ENCODE data around the gene PXDN.
"Not testable (repeated sequence)": the region's sequence is repeated elsewhere in the genome, so short reads cannot be mapped to it uniquely, and the experiment has no call there.

Gene PXDN

DNA sequence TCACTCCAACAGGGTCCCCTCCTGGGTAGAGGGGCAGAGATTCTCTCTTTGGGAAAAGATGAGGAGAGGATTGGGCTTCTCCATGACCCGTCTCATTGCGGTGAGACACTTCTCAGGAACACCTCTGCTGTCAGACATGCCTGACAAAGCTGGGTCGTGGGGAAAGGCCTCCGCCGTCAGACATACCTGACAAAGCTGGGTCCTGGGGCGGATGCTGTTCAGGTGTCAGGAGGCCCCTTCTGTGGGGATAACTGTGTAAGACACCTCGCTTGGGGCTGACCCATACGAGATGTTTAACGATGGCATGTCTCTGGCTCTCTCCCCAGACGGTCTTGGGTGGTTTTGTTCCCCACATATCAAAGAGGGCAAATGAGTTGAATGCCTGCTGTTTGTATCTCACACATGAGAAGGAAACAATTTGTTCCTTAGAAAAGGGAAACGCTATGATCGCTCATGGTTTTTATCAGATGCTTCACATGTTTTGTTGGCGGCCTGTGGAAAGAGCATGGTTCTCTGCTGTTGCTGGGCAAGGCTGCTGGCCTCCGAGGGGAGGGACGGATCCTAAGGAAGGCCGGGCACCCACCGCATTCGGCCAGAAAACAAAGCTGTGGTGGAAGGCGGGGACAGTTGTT lies 40.8 kb upstream of the PXDN start:
- Histone ChIP-seq H3K9me3 (ENCODE audit: severe bottlenecking) (no peaks in the 10 kb centered on the region), H3K27ac (no peak overlapping the region), H3K27me3 (ENCODE audit: insufficient read depth, low read depth, severe bottlenecking) (no peaks in the 10 kb centered on the region), H3K4me3 (ENCODE audit: low read depth, low read length) (no peak overlapping the region), H3K36me3 (no peaks in the 10 kb centered on the region)
- no peak for DNase-seq
- TF ChIP-seq, protein P1, sequence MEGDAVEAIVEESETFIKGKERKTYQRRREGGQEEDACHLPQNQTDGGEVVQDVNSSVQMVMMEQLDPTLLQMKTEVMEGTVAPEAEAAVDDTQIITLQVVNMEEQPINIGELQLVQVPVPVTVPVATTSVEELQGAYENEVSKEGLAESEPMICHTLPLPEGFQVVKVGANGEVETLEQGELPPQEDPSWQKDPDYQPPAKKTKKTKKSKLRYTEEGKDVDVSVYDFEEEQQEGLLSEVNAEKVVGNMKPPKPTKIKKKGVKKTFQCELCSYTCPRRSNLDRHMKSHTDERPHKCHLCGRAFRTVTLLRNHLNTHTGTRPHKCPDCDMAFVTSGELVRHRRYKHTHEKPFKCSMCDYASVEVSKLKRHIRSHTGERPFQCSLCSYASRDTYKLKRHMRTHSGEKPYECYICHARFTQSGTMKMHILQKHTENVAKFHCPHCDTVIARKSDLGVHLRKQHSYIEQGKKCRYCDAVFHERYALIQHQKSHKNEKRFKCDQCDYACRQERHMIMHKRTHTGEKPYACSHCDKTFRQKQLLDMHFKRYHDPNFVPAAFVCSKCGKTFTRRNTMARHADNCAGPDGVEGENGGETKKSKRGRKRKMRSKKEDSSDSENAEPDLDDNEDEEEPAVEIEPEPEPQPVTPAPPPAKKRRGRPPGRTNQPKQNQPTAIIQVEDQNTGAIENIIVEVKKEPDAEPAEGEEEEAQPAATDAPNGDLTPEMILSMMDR (IDR thresholded peaks at IDR 0.05; ENCODE audit: low read depth, low read length) = no peak

DNA sequence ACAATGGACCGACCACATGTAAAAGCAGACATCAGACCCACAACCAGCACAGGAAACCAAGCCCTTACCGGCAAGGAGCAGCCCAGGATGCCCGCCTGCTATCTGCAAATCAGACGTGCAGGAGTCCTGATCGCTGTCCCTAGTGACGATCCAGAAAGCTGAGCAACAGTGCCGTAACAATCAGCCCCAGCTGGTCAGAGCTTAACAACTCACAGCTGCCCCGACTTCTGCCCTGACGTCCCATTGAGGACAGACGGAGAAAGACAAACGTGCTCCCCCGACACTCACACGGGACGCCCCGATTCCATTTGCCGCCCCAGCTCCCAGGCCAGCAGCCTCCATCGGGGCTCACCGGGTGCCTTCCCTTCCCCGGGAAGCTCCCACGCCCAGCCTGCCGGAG lies 39.8 kb upstream of the PXDN start:
- H3K27me3 ChIP-seq (ENCODE audit: insufficient read depth, low read depth, severe bottlenecking) = no peaks in the 10 kb centered on the region
- H3K36me3 ChIP-seq = no peaks in the 10 kb centered on the region
- no peaks in the 10 kb centered on the region for H3K9me3 ChIP-seq (ENCODE audit: severe bottlenecking)
- no peak overlapping the region for H3K4me3 ChIP-seq (ENCODE audit: low read depth, low read length)
- DNase-seq = peak; percentile 61
- TF ChIP-seq, protein P1 (IDR thresholded peaks at IDR 0.05; ENCODE audit: low read depth, low read length) = no peak
- no peak overlapping the region for H3K27ac ChIP-seq

DNA sequence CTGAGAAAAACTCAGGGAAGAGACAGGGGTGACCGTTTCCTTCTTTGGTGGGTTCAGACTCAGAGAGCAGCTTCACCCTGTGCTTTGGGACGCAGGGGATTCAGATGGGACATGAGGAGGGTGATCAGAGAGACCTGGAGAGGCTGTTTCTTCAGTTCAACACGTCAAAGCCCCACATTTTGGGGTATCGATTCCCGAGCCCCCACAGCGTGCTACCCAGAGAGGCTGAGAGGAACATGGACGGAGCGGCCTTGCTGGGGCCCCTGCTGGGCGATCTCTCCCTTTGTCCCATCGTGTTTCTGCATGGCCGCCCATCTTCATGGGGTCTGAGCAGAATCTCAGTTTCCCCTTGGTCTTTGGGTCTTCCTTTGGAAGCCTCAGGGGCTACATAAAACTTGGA lies 38.2 kb upstream of the PXDN start:
- TF ChIP-seq, protein P1 (IDR thresholded peaks at IDR 0.05; ENCODE audit: low read depth, low read length) = no peak
- no peak overlapping the region for H3K27ac ChIP-seq
- no peaks in the 10 kb centered on the region for H3K9me3 ChIP-seq (ENCODE audit: severe bottlenecking)
- DNase-seq = no peak
- no peaks in the 10 kb centered on the region for H3K27me3 ChIP-seq (ENCODE audit: insufficient read depth, low read depth, severe bottlenecking)
- no peaks in the 10 kb centered on the region for H3K36me3 ChIP-seq
- H3K4me3 ChIP-seq (ENCODE audit: low read depth, low read length) = no peak overlapping the region

DNA sequence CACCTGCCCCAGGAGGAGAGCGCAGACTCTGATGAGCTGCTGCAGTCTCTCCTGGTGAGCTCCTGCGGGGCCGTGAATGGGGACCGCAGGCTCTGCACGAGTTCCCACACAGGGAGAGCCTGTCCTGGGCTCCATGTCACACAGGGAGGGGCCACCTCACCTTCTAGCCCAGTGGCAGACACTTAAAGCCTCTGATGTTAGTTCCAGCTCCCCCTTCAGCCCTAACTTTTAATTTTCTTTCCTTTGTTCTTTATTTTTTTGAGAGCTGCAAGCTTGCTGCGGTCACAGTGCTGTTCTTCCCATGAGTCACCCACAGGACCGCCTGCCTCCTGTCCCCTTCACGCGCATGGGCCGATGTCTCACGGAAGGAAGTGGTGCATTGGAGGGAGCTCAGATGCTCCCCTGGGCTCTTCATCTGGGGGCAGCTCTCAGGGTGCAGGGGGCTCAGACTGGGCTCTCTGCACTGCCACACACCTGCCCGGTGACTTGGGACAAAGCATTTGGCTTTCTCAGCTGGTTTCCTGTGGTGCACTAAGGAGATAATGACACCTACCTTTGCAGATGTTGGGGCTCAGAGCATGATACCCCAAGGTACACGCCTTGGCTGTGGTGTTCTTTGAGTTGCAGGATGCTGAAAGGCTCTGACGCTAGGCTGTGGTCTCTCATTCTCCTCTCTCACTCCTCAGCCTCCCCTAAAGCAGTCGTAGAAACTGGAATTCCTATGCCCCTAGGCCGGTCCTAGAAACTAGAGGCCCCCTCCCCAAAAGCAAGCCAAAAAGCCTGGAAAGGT lies 37.2 kb upstream of the PXDN start:
- H3K36me3 ChIP-seq = no peaks in the 10 kb centered on the region
- H3K9me3 ChIP-seq (ENCODE audit: severe bottlenecking) = no peaks in the 10 kb centered on the region
- H3K4me3 ChIP-seq (ENCODE audit: low read depth, low read length) = no peak overlapping the region
- H3K27ac ChIP-seq = no peak overlapping the region
- H3K27me3 ChIP-seq (ENCODE audit: insufficient read depth, low read depth, severe bottlenecking) = no peaks in the 10 kb centered on the region
- TF ChIP-seq, protein P1 (IDR thresholded peaks at IDR 0.05; ENCODE audit: low read depth, low read length) = no peak
- no peak for DNase-seq

DNA sequence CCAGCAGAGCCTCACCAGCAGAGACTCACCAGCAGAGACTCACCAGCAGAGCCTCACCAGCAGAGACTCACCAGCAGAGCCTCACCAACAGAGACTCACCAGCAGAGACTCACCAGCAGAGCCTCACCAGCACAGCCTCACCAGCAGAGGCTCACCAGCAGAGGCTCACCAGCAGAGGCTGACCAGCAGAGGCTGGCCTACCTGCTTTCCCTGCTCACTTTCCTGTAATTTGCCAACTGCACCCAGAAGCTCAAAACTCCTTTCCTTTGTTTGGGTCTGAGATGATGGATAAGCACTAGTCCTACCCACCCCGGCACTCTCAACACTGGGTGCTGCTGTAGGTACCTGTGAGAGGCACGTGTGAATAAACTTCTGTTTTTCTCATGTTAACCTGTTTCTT lies 36.4 kb upstream of the PXDN start:
- Histone ChIP-seq H3K9me3 (ENCODE audit: severe bottlenecking) (no peaks in the 10 kb centered on the region), H3K27ac (no peak overlapping the region), H3K27me3 (ENCODE audit: insufficient read depth, low read depth, severe bottlenecking) (no peaks in the 10 kb centered on the region), H3K4me3 (ENCODE audit: low read depth, low read length) (no peak overlapping the region), H3K36me3 (no peaks in the 10 kb centered on the region)
- DNase-seq = no peak
- TF ChIP-seq, protein P1 (IDR thresholded peaks at IDR 0.05; ENCODE audit: low read depth, low read length) = no peak

DNA sequence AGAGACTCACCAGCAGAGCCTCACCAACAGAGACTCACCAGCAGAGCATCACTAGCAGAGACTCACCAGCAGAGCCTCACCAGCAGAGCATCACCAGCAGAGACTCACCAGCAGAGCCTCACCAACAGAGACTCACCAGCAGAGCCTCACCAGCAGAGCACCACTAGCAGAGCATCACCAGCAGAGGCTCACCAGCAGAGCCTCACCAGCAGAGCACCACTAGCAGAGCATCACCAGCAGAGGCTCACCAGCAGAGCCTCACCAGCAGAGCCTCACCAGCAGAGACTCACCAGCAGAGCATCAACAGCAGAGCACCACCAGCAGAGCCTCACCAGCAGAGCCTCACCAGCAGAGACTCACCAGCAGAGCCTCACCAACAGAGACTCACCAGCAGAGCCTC lies 35.7 kb upstream of the PXDN start:
- H3K36me3 ChIP-seq; H3K27ac ChIP-seq; H3K9me3 ChIP-seq (ENCODE audit: severe bottlenecking); H3K4me3 ChIP-seq (ENCODE audit: low read depth, low read length); DNase-seq; H3K27me3 ChIP-seq (ENCODE audit: insufficient read depth, low read depth, severe bottlenecking): not testable (repeated sequence)

Measured in WERI-Rb-1 (cell line).